ENCODE measurements around the gene ALG12. TPM values are rescaled to one million over a fixed set of nuclear protein-coding genes. Genes with fewer than 3 reads are reported as not detected.

The ALG12 gene
- total and polyA plus RNA-seq, 2 of the 4 experiments (the other 2 are of a cell fraction), result 7.2 to 10.9 TPM

- H3K4me1 ChIP-seq (ENCODE audit: control insufficient read depth, insufficient read depth, low read length), result no peaks in the 10 kb centered on the region
- peak overlapping the region; percentile 21 for H2AFZ ChIP-seq (replicated peaks; ENCODE audit: low read length, poor library complexity)
- H3K9me1 ChIP-seq (ENCODE audit: insufficient read depth, low read length), result peaks cover 6% of the 10 kb centered on the region
- no peak overlapping the region for H2BK5ac ChIP-seq (ENCODE audit: low read depth, low read length, poor library complexity, severe bottlenecking)
- no peak overlapping the region for H3K23ac ChIP-seq (ENCODE audit: low read depth, low read length)
- no peak overlapping the region for H2AK5ac ChIP-seq (ENCODE audit: low read depth, low read length)
- peaks cover 10% of the 10 kb centered on the region for H4K20me1 ChIP-seq (ENCODE audit: insufficient read depth, low read length)
- H3K36me3 ChIP-seq (ENCODE audit: control insufficient read depth, insufficient read depth, low read length), result peaks cover 40% of the 10 kb centered on the region
- no peak overlapping the region for H3K18ac ChIP-seq (ENCODE audit: low read depth, low read length)
- WGBS, 2 experiments (ENCODE audit: extremely low coverage in 2 of 2, insufficient read length in 1 of 2), result 98% methylated on average over 8 of the region's 28 CpGs; no CpG with 5 or more reads in 1 of the 2 experiments
- no peak overlapping the region for H3K4me2 ChIP-seq (ENCODE audit: low read depth, low read length)
- no peak overlapping the region for H3K14ac ChIP-seq (replicated peaks; ENCODE audit: low read depth, low read length)
- no peak overlapping the region for H3K4me3 ChIP-seq (ENCODE audit: insufficient read depth, low read depth, low read length)
- H3K79me1 ChIP-seq (ENCODE audit: low read depth in 1 of 2, low read length in 2 of 2), result peaks cover 4 to 16% of the 10 kb centered on the region in 2 experiments; a peak in 2 of 4 replicates
- CTCF ChIA-PET, result no interaction called here
- H2BK15ac ChIP-seq (ENCODE audit: low read depth, low read length), result no peak overlapping the region
- H3K4ac ChIP-seq (ENCODE audit: low read depth, low read length), result no peak overlapping the region
- H2BK20ac ChIP-seq (ENCODE audit: low read depth, low read length), result no peak overlapping the region
- no peak overlapping the region for H3K27ac ChIP-seq (ENCODE audit: insufficient read depth, low read length)
- H3K27me3 ChIP-seq (ENCODE audit: control insufficient read depth, insufficient read depth, low read length), result no peaks in the 10 kb centered on the region
- ATAC-seq (ENCODE audit: low read depth) (no peak), DNase-seq (no peak)
- dilution Hi-C loops (cut with HindIII; ENCODE audit: low sequenced_read_pairs, unreplicated experiment), result no loop called here
- H3K56ac ChIP-seq (ENCODE audit: extremely low read depth, insufficient read depth, low read length), result no peak overlapping the region
- H4K8ac ChIP-seq (ENCODE audit: low read depth in 2 of 2, low read length in 2 of 2), result no peak overlapping the region
- H2BK120ac ChIP-seq (ENCODE audit: low read depth, low read length), result no peak overlapping the region
- H4K5ac ChIP-seq (ENCODE audit: low read depth, low read length), result no peak overlapping the region
- TF ChIP-seq MAFK (IDR thresholded peaks at IDR 0.05; ENCODE audit: low read depth, low read length) (no peak), CEBPB (IDR thresholded peaks at IDR 0.05; ENCODE audit: low read depth, low read length) (no peak), NFE2L2 (IDR thresholded peaks at IDR 0.05; ENCODE audit: low read depth, low read length) (no peak), RFX5 (IDR thresholded peaks at IDR 0.05; ENCODE audit: low read depth, low read length) (no peak), RAD21 (IDR thresholded peaks at IDR 0.05; ENCODE audit: low read length) (no peak), BHLHE40 (IDR thresholded peaks at IDR 0.05; ENCODE audit: low read depth, low read length) (no peak), RCOR1 (IDR thresholded peaks at IDR 0.05; ENCODE audit: insufficient replicate concordance, low read length) (no peak)
- TF ChIP-seq, protein P1, sequence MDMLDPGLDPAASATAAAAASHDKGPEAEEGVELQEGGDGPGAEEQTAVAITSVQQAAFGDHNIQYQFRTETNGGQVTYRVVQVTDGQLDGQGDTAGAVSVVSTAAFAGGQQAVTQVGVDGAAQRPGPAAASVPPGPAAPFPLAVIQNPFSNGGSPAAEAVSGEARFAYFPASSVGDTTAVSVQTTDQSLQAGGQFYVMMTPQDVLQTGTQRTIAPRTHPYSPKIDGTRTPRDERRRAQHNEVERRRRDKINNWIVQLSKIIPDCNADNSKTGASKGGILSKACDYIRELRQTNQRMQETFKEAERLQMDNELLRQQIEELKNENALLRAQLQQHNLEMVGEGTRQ (IDR thresholded peaks at IDR 0.05; ENCODE audit: low read depth, low read length), result no peak
- TF ChIP-seq, protein P2, sequence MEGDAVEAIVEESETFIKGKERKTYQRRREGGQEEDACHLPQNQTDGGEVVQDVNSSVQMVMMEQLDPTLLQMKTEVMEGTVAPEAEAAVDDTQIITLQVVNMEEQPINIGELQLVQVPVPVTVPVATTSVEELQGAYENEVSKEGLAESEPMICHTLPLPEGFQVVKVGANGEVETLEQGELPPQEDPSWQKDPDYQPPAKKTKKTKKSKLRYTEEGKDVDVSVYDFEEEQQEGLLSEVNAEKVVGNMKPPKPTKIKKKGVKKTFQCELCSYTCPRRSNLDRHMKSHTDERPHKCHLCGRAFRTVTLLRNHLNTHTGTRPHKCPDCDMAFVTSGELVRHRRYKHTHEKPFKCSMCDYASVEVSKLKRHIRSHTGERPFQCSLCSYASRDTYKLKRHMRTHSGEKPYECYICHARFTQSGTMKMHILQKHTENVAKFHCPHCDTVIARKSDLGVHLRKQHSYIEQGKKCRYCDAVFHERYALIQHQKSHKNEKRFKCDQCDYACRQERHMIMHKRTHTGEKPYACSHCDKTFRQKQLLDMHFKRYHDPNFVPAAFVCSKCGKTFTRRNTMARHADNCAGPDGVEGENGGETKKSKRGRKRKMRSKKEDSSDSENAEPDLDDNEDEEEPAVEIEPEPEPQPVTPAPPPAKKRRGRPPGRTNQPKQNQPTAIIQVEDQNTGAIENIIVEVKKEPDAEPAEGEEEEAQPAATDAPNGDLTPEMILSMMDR (conservative IDR thresholded peaks at IDR 0.05; ENCODE audit: low read depth, low read length), result no peak
- no peak overlapping the region for H4K91ac ChIP-seq (ENCODE audit: insufficient read depth, low read depth, low read length)
- POLR2A ChIA-PET (ENCODE audit: unreplicated experiment), result no interaction called here
- intact Hi-C loops (cut with micrococcal nuclease), result no loop called here
- no TSS peak for BruUV-seq (replicated peaks)
- H2AK9ac ChIP-seq (replicated peaks; ENCODE audit: low read depth, low read length, poor library complexity), result peak overlapping the region; percentile 50
- H3K9me3 ChIP-seq (ENCODE audit: control insufficient read depth, insufficient read depth, low read length), result no peaks in the 10 kb centered on the region
- no peak overlapping the region for H3K9ac ChIP-seq (ENCODE audit: low read depth, low read length)
- in situ Hi-C loops (cut with MboI; ENCODE audit: low sequenced_read_pairs), result loop anchor here (25.0 kb wide), 1 partner anchor 94 kb away; no protein-coding TSS in a partner anchor
Observed at GRCh38 chr22:49906071-49906798, 12.0 kb downstream of the ALG12 start.

Measured in IMR-90 (cell line).